Left forelimb (tissue), 1 donor: ENCODE measurements around the gene MCM3AP.
A peak's percentile ranks its signal among the peaks of the same experiment; 100 is the strongest.

ENCODE experiments used
- DNase-seq: peaks from one replicate; pipeline ENCODE4 v3.0.0-alpha.2; 2018; ENCODE audit warnings: low spot score

The MCM3AP gene

DNA sequence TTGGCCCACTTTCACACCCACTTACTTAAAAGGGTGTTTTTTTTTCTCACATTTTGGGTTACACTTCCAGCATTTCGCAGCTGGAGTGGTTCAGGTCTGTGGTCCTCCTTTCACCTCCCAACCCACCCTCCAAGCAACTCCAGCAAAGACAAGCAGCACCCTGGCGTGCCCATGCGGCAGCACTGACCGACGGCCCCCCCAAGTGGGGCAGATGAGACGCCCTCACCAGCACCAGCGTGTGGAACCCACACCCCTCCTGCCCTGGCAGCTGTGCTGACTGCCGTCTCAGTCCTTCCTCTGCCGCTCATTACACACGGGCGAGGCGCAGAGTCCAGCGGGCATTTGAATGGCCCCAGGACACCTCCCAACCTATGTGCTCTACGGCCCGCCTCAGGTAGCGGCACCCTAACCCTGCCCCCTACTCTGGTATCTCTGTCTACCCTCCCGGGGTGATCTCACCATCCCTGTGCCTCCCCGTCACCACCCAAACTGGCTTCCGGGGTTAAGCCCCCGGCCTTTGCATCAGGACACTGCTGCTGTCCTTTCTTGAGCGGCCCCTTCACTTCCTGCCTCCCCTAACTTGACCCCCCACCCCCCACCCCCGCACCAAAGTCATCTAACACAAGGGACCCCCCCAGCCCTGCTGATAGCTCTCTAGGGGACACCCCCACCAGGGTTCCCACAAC is 67.8 kb downstream of the MCM3AP start:
- no peak for DNase-seq

DNA sequence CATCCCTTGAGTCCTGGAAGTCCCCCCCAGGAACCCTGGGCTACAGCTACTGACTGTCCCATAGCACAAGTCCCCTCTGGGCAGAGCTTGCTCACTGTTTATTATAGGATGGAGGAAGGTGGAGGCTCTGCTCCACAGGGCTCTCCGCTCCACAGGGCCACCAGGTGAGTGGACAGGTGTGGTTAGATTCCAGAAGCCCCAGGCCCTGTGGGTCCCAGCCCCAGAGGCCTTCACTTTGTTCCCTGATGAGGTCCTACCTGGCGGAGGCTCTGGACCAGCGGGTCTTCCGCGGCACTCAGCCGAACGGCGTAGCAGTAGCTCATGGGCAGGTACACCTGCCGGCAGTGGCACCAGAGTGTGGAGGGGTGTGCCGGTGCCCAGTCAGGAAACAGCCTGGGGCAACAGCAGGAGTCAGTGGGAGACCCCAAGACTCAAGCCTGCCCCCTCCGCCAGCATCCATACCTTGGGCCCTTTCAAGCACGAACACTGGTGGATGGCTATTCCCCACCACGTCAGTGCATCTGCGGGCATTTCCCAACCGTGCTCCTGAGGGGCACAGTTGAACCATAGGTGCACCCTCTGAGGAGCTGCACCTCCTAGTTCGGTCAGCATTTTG is 69.2 kb downstream of the MCM3AP start:
- no peak for DNase-seq

DNA sequence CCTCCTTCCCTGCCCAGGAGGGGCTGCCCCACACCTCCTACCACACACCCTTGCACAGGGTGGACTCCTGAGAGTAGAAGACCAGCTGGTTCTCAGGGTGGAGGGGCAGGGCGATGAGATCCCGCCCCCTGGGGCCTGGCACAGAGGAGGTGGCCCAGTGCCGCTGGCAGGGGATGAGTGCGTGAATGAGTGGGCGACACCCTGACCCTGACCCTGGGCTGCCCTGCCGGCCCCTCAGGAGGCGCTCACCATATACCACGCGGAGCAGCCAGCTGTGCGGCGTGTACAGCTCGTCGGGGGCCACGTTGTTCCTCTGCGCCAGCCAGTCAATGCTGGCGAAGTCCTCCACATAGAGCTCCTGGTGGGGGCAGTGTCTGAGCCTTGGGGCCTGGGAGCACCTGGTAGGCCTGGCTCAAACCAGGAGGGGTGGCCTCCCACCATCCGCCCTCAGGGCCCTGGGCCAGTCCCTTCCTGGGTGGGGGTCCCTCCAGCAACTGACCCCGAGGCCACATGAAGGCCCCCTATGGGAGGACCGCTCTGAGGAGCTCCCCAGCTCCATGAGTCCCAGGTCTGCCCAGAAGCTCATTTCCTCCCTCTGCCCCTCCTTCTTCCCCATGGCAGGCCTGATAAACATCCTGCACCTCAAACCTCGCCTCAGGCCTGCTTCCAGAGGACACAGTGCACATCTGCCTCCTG is 69.8 kb downstream of the MCM3AP start:
- DNase-seq = no peak

GRCh38 chr21:46214478-46215340 is 70.7 kb downstream of the MCM3AP start:
- no peak for DNase-seq

DNA sequence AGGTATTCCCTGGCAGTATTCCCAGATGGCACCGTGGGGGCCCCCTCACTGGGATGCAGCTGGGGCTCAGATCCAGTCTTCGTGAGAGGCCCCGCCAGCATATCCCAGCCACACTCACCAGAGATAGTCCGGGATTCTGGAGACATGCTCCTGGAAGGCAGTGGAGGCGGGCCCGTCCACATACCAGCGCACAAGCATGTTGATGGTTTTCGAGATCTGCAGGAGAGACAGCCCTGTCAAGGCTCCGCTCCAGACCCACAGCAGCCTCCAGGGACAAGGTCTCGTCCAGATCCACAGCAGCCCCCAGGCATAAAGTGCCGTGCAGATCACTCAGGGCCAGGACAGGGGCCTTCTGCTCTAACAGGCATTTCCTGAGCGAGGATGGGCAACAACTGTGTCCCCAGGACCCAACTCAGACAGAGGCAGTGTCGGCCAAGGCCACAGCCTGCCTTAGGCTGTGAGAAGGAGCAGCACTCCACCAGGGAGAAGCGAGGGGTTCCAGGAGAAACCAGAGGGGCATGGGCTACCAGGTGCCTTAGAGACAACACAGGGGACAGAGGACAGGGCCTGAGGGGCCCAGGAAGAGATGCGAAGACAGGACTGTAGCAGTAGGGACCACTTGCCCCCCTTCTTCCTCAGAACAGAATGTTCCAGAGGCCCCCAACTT is 71.7 kb downstream of the MCM3AP start:
- DNase-seq = no peak

DNA sequence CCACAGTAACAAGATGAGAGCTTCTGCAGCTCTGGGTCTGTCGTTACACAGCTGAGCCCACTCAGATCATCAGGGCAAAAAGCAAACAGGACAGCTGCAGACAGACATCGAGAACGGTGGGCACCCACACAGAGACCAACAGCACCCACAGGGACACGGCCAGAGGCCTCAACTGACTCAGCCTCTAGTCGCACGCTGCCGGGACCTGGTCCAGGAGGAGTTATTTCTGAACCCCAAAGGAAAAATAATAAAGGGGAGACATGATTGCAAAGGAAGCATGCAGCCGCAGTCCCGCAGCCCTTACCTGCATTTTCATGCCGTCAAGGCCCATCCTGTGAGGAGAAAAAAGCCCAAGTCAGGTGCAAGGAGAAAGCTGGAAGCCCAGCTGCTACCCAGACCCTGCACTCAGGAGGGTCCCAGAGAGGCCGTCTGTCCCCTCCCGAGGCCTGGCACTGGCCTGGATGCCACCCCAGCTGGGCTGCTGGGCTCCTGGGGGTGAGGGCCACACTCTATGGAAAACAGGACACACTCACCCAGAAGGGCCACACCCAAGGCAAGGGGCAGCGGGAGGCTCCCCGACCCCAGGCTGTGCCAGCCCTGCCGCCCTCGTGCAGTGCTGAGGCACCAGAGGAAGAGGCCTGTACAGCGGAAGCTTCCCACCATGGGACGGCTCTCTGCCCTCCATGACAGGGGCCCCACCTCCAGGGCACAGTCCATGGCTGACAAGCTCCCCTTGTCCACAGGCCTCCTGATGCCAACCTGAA is 72.5 kb downstream of the MCM3AP start:
- DNase-seq = no peak

DNA sequence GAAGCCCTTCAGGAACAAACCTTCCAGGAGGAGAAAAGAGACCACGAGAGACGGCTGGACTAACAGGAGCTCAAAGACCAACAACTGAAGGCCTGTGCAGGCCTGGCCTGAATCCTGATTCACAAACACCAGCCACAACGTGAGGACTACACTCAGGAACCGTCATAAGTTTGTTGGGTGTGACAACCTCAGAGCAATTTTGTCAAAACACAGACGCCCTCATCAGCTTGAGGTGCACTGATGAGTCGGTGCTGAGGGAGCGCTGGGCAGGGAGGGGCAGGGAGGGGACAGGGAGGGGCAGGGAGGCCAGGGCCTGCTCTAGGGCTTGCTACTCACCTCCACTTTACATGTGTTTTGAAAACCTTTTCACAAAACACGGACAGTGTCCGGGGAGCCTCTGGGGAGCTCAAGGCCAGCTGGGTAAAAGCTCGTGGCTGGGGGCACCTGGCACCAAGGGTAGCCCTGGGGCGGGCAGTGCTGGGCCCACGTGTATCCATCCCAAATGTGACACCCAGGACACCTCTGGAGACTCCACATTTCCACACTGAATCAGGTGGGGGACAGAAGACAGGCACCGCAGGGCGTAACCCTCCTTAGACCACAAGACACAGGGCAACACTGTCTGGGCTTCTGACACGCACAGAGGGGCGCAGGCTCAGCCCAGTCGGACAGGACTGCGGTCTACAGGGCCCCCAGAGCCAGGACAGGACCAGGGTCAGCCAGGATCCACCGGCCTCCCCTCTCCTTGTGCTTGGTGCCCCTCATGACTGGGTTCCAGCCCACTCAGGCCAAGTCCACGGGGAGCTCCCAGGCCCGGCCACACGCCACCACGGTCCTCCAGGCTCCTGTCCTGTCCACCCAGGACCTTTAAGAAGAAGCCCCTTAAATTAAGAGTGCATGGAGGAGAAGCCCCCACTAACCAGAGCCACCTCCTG is 73.4 kb downstream of the MCM3AP start:
- DNase-seq = peak; percentile 23

DNA sequence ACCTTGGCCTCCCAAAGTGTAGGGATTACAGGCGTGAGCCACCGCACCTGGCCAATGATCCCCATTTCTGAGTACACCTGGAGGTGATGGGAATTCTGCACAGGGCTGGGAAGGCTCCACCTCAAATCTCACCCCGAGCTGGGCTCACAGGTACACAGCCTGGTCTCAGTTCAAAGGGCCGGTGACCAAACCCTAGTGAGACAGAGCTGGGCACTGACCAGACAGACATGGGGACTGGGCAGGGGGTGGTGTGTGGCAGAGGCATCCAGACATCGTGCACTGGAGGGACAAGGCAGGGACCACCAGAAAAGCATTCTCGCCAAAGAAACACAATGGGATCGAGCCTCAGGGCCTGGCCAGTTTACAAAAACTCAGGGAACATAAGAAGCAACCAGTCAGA is 74.0 kb downstream of the MCM3AP start:
- no peak for DNase-seq

DNA sequence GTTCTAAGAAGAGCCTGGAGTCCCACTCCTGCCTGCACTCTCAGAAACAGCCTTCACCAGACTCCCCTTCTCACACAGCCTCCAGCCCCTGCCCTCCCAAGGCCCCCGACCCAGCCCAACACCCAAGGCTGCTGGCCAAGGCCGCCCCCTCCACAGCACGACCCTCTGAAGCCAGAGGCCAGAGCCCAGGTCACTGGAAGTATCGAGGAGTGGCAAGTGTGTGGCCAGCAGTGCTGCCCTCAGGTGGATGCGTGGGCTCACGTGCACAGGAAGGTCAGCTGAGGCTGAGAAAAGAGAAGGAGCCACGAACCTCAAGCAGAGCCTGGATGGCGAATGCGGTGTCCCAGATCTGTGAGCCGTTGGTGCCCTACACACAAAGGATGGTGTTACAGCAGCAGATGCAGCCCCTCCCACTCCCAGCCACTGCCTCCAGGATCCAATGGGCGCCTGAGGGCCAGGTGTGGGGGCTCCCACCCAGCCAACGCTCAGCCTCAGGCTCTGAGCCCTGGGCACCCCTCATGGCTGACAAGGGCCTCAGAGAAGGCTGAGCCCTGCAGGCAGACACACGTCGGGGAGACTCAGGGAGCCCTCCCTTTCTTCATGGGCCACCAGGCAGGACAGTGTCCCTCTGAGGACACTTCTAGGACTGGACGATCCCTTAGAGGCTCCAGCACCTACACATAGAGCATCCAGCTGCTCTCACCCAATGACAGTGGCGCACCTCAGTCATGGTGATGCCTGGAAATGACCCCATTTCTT is 74.9 kb downstream of the MCM3AP start:
- DNase-seq = peak; percentile 42

- DNase-seq = no peak
Measured at GRCh38 chr21:46208761-46209721, 76.4 kb downstream of the MCM3AP start.

- peak; percentile 60 for DNase-seq
Measured at GRCh38 chr21:46207920-46208591, 77.4 kb downstream of the MCM3AP start.

- peak; percentile 58 for DNase-seq
Measured at GRCh38 chr21:46207006-46207919, 78.1 kb downstream of the MCM3AP start.

DNA sequence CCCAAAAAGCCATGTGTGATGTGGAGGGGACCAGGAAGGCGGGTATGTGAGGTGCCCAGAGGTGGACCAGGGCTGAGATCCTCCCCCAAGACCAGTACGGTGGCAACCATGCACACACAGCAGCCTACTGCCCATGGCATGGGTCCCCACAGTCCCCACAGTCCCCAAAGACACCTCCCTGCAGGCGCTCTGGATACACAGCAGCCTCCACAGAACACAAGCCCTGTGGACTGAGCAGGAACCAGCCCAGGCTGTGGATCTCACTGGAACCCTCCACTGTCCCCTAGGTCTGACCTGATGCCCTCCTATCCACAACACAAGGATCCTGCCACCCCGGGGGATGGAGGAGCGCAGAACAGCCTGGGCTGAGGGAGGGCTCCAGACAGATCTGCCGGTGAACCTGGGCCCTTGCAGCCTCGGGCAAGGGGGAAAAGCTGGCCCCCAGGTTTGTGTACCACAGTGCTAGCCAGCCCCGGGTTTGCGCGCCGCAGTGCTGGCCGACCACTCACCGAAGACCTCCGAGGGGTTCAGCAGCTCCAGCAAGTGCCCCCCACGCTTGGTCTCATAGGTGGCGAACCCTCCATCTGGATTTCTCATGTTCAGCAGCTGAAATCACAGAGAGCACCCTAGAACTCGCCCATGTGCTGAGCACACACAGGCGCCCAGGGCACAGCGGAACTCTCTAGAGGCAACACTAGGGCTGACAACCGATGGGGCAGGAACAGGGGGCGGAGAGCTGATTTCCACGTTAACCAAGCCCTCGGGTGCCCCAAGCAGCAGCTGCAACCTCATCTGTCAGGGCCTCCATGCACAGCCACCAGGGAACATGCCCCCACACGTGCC is 79.0 kb downstream of the MCM3AP start:
- DNase-seq = peak; percentile 59

- peak; percentile 28 for DNase-seq
Measured at GRCh38 chr21:46205766-46206162, 79.6 kb downstream of the MCM3AP start.

DNA sequence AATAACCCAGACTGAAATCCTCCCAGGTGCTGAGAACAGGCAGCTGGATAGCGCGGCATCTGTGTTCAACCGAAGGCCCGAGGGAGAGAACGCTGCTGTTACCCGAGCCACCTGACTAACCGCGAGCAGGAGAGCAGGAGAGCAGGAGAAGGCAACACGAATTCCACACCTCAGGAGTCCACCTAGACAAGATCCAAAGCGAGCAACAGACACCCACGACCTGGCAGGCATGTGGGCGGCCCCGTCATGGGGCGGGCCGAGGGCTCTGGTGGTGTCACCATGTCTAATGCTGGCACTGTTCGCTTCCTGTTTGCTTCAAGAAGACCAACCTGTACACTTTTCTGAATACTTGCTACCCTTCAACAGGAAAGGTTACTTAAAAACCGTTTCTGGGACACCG is 80.2 kb downstream of the MCM3AP start:
- peak; percentile 46 for DNase-seq
